Measurements from ENCODE around the gene MRLN.

The MRLN gene

GRCh38 chr10:59700709-59701108 lies 52.5 kb downstream of the MRLN start:
- no peak overlapping the region for H3K4me3 ChIP-seq (ENCODE audit: low read length)
- no peak for DNase-seq (ENCODE audit: low read depth)
- no peak for TF ChIP-seq CTCF (conservative IDR thresholded peaks at IDR 0.05; ENCODE audit: low read length)

- H3K4me3 ChIP-seq (ENCODE audit: low read length) = no peak overlapping the region
- DNase-seq (ENCODE audit: low read depth) = no peak
- no peak for TF ChIP-seq CTCF (conservative IDR thresholded peaks at IDR 0.05; ENCODE audit: low read length)
Measured at GRCh38 chr10:59698326-59698725, 54.9 kb downstream of the MRLN start.

GRCh38 chr10:59695637-59696036 lies 57.6 kb downstream of the MRLN start:
- no peak for DNase-seq (ENCODE audit: low read depth)
- no peak for TF ChIP-seq CTCF (conservative IDR thresholded peaks at IDR 0.05; ENCODE audit: low read length)
- no peak overlapping the region for H3K4me3 ChIP-seq (ENCODE audit: low read length)

GRCh38 chr10:59694936-59695335 lies 58.3 kb downstream of the MRLN start:
- DNase-seq (ENCODE audit: low read depth) = no peak
- no peak for TF ChIP-seq CTCF (conservative IDR thresholded peaks at IDR 0.05; ENCODE audit: low read length)
- H3K4me3 ChIP-seq (ENCODE audit: low read length) = no peak overlapping the region

- no peak for TF ChIP-seq CTCF (conservative IDR thresholded peaks at IDR 0.05; ENCODE audit: low read length)
- H3K4me3 ChIP-seq (ENCODE audit: low read length) = no peak overlapping the region
- no peak for DNase-seq (ENCODE audit: low read depth)
Measured at GRCh38 chr10:59692113-59692512, 61.1 kb downstream of the MRLN start.

GRCh38 chr10:59688921-59689351 lies 64.3 kb downstream of the MRLN start:
- DNase-seq (ENCODE audit: low read depth) = no peak
- no peak for TF ChIP-seq CTCF (conservative IDR thresholded peaks at IDR 0.05; ENCODE audit: low read length)
- H3K4me3 ChIP-seq (ENCODE audit: low read length) = no peak overlapping the region

GRCh38 chr10:59687657-59688056 lies 65.6 kb downstream of the MRLN start:
- H3K4me3 ChIP-seq (ENCODE audit: low read length) = no peak overlapping the region
- DNase-seq (ENCODE audit: low read depth) = no peak
- TF ChIP-seq CTCF (conservative IDR thresholded peaks at IDR 0.05; ENCODE audit: low read length) = no peak
